GM18508 (cell line): ENCODE results near the gene CLK4.
A peak's percentile ranks its signal among the peaks of the same experiment; 100 is the strongest.

Source experiments
- ATAC-seq: cut with Tn5 transposase; IDR thresholded peaks from one replicate; pipeline ENCODE4 v1.9.1; 2021; ENCODE audit warnings: moderate number of reproducible peaks; ENCODE audit not compliant: insufficient read depth, unreplicated experiment

CLK4 gene

GRCh38 chr5:178626484-178627258 is at the start of gene CLK4:
Gene CLK4, minus strand, starts transcription at chr5:178627050. Its CDS starts 3,634 bp downstream, at chr5:178623416.
- peak; percentile 57 for ATAC-seq

GRCh38 chr5:178675922-178676321 is 49.1 kb upstream of the CLK4 start:
- ATAC-seq, result no peak

GRCh38 chr5:178674334-178674733 is 47.5 kb upstream of the CLK4 start:
- no peak for ATAC-seq

- ATAC-seq, result no peak
Measured at GRCh38 chr5:178673801-178674295, 47.0 kb upstream of the CLK4 start.

- ATAC-seq, result no peak
Measured at GRCh38 chr5:178672630-178673029, 45.8 kb upstream of the CLK4 start.

- no peak for ATAC-seq
Measured at GRCh38 chr5:178671602-178672144, 44.8 kb upstream of the CLK4 start.

GRCh38 chr5:178670351-178670885 is 43.6 kb upstream of the CLK4 start:
- ATAC-seq, result no peak

GRCh38 chr5:178668579-178668978 is 41.7 kb upstream of the CLK4 start:
- ATAC-seq, result no peak

- ATAC-seq, result no peak
Measured at GRCh38 chr5:178667688-178668087, 40.8 kb upstream of the CLK4 start.

GRCh38 chr5:178667101-178667500 is 40.3 kb upstream of the CLK4 start:
- no peak for ATAC-seq

GRCh38 chr5:178664141-178664540 is 37.3 kb upstream of the CLK4 start:
- no peak for ATAC-seq

- no peak for ATAC-seq
Measured at GRCh38 chr5:178662541-178662860, 35.7 kb upstream of the CLK4 start.

- no peak for ATAC-seq
Measured at GRCh38 chr5:178661836-178662540, 35.1 kb upstream of the CLK4 start.

GRCh38 chr5:178651046-178651810 is 24.4 kb upstream of the CLK4 start:
- ATAC-seq, result no peak

GRCh38 chr5:178650214-178650613 is 23.4 kb upstream of the CLK4 start:
- no peak for ATAC-seq

- ATAC-seq, result no peak
Measured at GRCh38 chr5:178649580-178649979, 22.7 kb upstream of the CLK4 start.

- no peak for ATAC-seq
Measured at GRCh38 chr5:178644826-178645545, 18.1 kb upstream of the CLK4 start.

- no peak for ATAC-seq
Measured at GRCh38 chr5:178642351-178642909, 15.6 kb upstream of the CLK4 start.

GRCh38 chr5:178641711-178642110 is 14.9 kb upstream of the CLK4 start:
- no peak for ATAC-seq
